Panc1 (cell line): ENCODE results near the gene HOXD3. TPM values are rescaled to one million over a fixed set of nuclear protein-coding genes. Genes with fewer than 3 reads are reported as not detected.

Experiments used
- ATAC-seq: fragments of 200-7000 bp; cut with Tn5 transposase; 2 replicates; pipeline ENCODE4 v1.9.1; 2020; ENCODE audit warnings: mild to moderate bottlenecking, moderate library complexity
- BruUV-seq: library from RNA; stranded (reverse); fragments of 400-500 nt; replicated peaks from 2 replicates; lab custom pipeline; 2021; lab: Mats Ljungman, UMichigan
- CTCF ChIA-PET: fragments of 300-600 bp; sonication (Branson Sonifier 250); formaldehyde crosslinking; loops from one replicate; lab custom pipeline; 2022; ENCODE audit warnings: antibody characterized with exemption; lab: Charles Lee
- POLR2A ChIA-PET: fragments of 300-600 bp; sonication (Branson Sonifier 250); formaldehyde crosslinking; loops from one replicate; lab custom pipeline; 2022; ENCODE audit warnings: antibody characterized with exemption; lab: Charles Lee
- DNase-seq: peaks from one replicate; pipeline ENCODE4 v3.0.0-alpha.2; 2010; ENCODE audit warnings: low read depth, low spot score
- H3K27ac ChIP-seq: 2 replicates; pipeline ENCODE4 v1.5.1; 2011; ENCODE audit warnings: mild to moderate bottlenecking, low read length, inconsistent platforms
- H3K27me3 ChIP-seq: fragments of 200-500 bp; sonication (Bioruptor generic); 2 replicates; pipeline ENCODE4 v1.6.0; 2014; ENCODE audit warnings: low read length, inconsistent platforms; ENCODE audit not compliant: control insufficient read depth, insufficient read depth
- H3K36me3 ChIP-seq: fragments of 200-500 bp; sonication (Bioruptor generic); 2 replicates; pipeline ENCODE4 v1.5.1; 2014; ENCODE audit warnings: inconsistent platforms, mild to moderate bottlenecking, low read length, moderate library complexity; ENCODE audit not compliant: control insufficient read depth, insufficient read depth
- H3K4me1 ChIP-seq: 2 replicates; pipeline ENCODE4 v1.5.1; 2011; ENCODE audit warnings: inconsistent platforms, mild to moderate bottlenecking, low read length, moderate library complexity; ENCODE audit not compliant: control insufficient read depth, insufficient read depth
- H3K4me3 ChIP-seq, 2 experiments: 2 replicates each; pipeline ENCODE4 v1.5.1; 2011 to 2012; ENCODE audit warnings: low read depth in 2 of 2, low read length in 2 of 2, mild to moderate bottlenecking in 2 of 2, inconsistent platforms in 1 of 2, moderate library complexity in 1 of 2
- H3K9me3 ChIP-seq: fragments of 200-500 bp; sonication (Bioruptor generic); 2 replicates; pipeline ENCODE4 v1.5.1; 2014; ENCODE audit warnings: low read depth, mild to moderate bottlenecking, inconsistent platforms, low read length, moderate library complexity; ENCODE audit not compliant: control insufficient read depth, insufficient read depth
- CTCF ChIP-seq: fragments of 450-650 bp; IDR thresholded peaks from 2 replicates; pipeline ENCODE4 v1.5.1; 2017; ENCODE audit warnings: mild to moderate bottlenecking
- POLR2AphosphoS5 ChIP-seq: IDR thresholded peaks from 2 replicates; pipeline ENCODE4 v1.6.1; 2012; ENCODE audit warnings: mild to moderate bottlenecking, low read depth, low read length, moderate library complexity
- REST ChIP-seq, 2 experiments: IDR thresholded peaks; 2 replicates each; pipeline ENCODE4 v1.6.1; 2011 to 2012; ENCODE audit warnings: low read depth in 2 of 2, control low read depth in 1 of 2, low read length in 1 of 2, mild to moderate bottlenecking in 1 of 2, moderate library complexity in 1 of 2; ENCODE audit not compliant: insufficient read depth in 1 of 2
- SIN3A ChIP-seq: IDR thresholded peaks from 2 replicates; pipeline ENCODE4 v1.6.1; 2012; ENCODE audit warnings: low read depth, mild to moderate bottlenecking, low read length, moderate library complexity, borderline replicate concordance; ENCODE audit not compliant: insufficient read depth
- TCF7L2 ChIP-seq: IDR thresholded peaks from 2 replicates; pipeline ENCODE4 v1.6.1; 2011; ENCODE audit warnings: mild to moderate bottlenecking, low read depth, low read length, inconsistent platforms
- in situ Hi-C: cut with HindIII; loops from 2 replicates; pipeline ENCODE4 v1.10.0; 2016; ENCODE audit warnings: low sequenced_read_pairs, low pct_unique_long_range_greater_than_20kb
- intact Hi-C: fragments of 100-400 bp; cut with micrococcal nuclease; formaldehyde crosslinking; loops from one replicate; pipeline ENCODE4 v1.10.0; 2022; ENCODE audit not compliant: unreplicated experiment
- total RNA-seq: library from RNA; stranded (reverse); gene quantifications from one replicate; pipeline ENCODE4 v1.2.1, GENCODE V29; 2021; ENCODE audit not compliant: unreplicated experiment

The HOXD3 gene
- total RNA-seq, 1 experiment from 2014 or later, result 1.8 TPM

GRCh38 chr2:176188774-176189680 is 31.9 kb downstream of the HOXD3 start:
- H3K4me3 ChIP-seq, result peak overlapping the region; percentile 67 to 84
- intact Hi-C loops, result no loop called here
- POLR2A ChIA-PET, result no interaction called here

More at GRCh38 chr2:176188774-176189680, 31.9 kb downstream of the HOXD3 start:
- no peaks in the 10 kb centered on the region for H3K36me3 ChIP-seq
- no peaks in the 10 kb centered on the region for H3K4me1 ChIP-seq
- H3K27me3 ChIP-seq, result peaks cover 9% of the 10 kb centered on the region; the same call in 1 of the 2 replicates
- in situ Hi-C loops, result no loop called here
- no peak for DNase-seq
- H3K9me3 ChIP-seq, result no peaks in the 10 kb centered on the region
- TF ChIP-seq TCF7L2 (no peak), SIN3A (no peak), POLR2AphosphoS5 (no peak), CTCF (no peak), REST (IDR thresholded peaks at IDR 0.05; ENCODE audit: insufficient read depth in 1 of 2, low read depth in 2 of 2, low read length in 1 of 2) (no peak)
- BruUV-seq, result no TSS peak
- no peak overlapping the region for H3K27ac ChIP-seq
- no peak for ATAC-seq
- CTCF ChIA-PET, result no interaction called here
